Tracheal epithelial cell (primary cell): ENCODE measurements around the gene CD177. TPM values are rescaled to one million over a fixed set of nuclear protein-coding genes. Genes with fewer than 3 reads are reported as not detected.

Experiments used
- total RNA-seq: library from RNA; depleted of rRNA; stranded (reverse); fragments of >200 nt; gene quantifications from 2 replicates; pipeline ENCODE4 v1.2.1, GENCODE V29; 2014

The CD177 gene
- total RNA-seq = 0.48 TPM in 1 of 2 replicates, not detected in the other

GRCh38 chr19:43353606-43354304 lies at the start of gene CD177:
Gene CD177, plus strand, starts transcription at chr19:43353686. Its CDS starts 29 bp downstream, at chr19:43353715.

Other genes with a start within 250 kb of the CD177 start
- gene PSG5, start 167.2 kb upstream of the CD177 start, total RNA-seq = 0.43 and 1.2 TPM in 2 replicates
- 1.1 and 7.0 TPM in 2 replicates for gene PSG4, start 148.0 kb upstream of the CD177 start, total RNA-seq
- 0.24 TPM in 1 of 2 replicates, not detected in the other for gene PSG9, start 84.2 kb upstream of the CD177 start, total RNA-seq
- gene TEX101, start 61.2 kb downstream of the CD177 start, total RNA-seq = not detected in 2 replicates
- gene LYPD3, start 111.9 kb downstream of the CD177 start, total RNA-seq = 4.9 and 13.0 TPM in 2 replicates
- gene PHLDB3, start 151.1 kb downstream of the CD177 start, total RNA-seq = 23.1 and 29.4 TPM in 2 replicates
- gene ETHE1, start 173.5 kb downstream of the CD177 start, total RNA-seq = 185 and 221 TPM in 2 replicates
- gene ZNF575, start 179.5 kb downstream of the CD177 start, total RNA-seq = not detected in 2 replicates
- gene XRCC1, start 221.8 kb downstream of the CD177 start, total RNA-seq = 9.6 and 12.1 TPM in 2 replicates
- gene PINLYP, start 222.1 kb downstream of the CD177 start, total RNA-seq = 0.64 and 4.1 TPM in 2 replicates
- gene IRGQ, start 242.4 kb downstream of the CD177 start, total RNA-seq = 14.1 and 18.6 TPM in 2 replicates
- gene ZNF576, start 242.9 kb downstream of the CD177 start, total RNA-seq = 10.8 and 16.2 TPM in 2 replicates